Kidney epithelial cell (primary cell): ENCODE data around the gene TACC2. TPM values are rescaled to one million over a fixed set of nuclear protein-coding genes. Genes with fewer than 3 reads are reported as not detected.

Experiments
- DNase-seq: peaks from one replicate; pipeline ENCODE4 v3.0.0-alpha.2; 2010; ENCODE audit warnings: low read depth
- H3K27me3 ChIP-seq: 2 replicates; pipeline ENCODE4 v1.6.0; 2011; ENCODE audit warnings: low read length; ENCODE audit not compliant: control insufficient read depth, insufficient read depth
- H3K36me3 ChIP-seq: 2 replicates; pipeline ENCODE4 v1.5.1; 2011; ENCODE audit warnings: low read length; ENCODE audit not compliant: control insufficient read depth, insufficient read depth
- H3K4me3 ChIP-seq: 2 replicates; pipeline ENCODE4 v1.5.1; 2011; ENCODE audit warnings: low read depth, mild to moderate bottlenecking, control low read depth, low read length
- CTCF ChIP-seq: IDR thresholded peaks from 2 replicates; pipeline ENCODE4 v1.5.1; 2011; ENCODE audit warnings: mild to moderate bottlenecking, moderate library complexity, low read length, control low read depth, inconsistent platforms; ENCODE audit not compliant: insufficient read depth, poor library complexity, severe bottlenecking
- total RNA-seq: library from RNA; depleted of rRNA; stranded (reverse); fragments of >200 nt; gene quantifications from 2 replicates; pipeline ENCODE4 v1.2.3, GENCODE V29; 2015

TACC2 gene
- total RNA-seq, 1 donor from 2014 or later = 26.9 TPM

DNA sequence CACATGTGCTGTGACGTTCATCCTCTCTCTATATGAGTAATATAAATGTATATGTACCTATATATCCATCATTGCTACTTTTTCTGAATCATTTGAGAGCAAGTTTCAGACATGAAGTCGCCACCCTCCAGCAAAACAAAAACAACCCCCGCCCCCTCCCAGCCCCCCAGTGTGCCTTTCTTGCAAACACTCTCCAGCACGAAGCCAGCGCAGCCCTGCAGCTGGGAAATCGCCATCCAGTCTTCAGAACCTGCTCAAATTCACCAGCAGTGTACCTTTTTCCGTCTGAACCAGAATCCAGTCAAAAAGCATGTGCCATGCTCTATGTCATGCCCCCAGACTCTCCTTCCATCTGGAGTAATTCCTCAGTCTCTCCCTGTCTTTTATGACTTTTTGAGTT lies 135.8 kb downstream of the TACC2 start:
- Histone ChIP-seq H3K27me3 (no peaks in the 10 kb centered on the region), H3K4me3 (no peak overlapping the region), H3K36me3 (no peaks in the 10 kb centered on the region)
- no peak for TF ChIP-seq CTCF
- no peak for DNase-seq

DNA sequence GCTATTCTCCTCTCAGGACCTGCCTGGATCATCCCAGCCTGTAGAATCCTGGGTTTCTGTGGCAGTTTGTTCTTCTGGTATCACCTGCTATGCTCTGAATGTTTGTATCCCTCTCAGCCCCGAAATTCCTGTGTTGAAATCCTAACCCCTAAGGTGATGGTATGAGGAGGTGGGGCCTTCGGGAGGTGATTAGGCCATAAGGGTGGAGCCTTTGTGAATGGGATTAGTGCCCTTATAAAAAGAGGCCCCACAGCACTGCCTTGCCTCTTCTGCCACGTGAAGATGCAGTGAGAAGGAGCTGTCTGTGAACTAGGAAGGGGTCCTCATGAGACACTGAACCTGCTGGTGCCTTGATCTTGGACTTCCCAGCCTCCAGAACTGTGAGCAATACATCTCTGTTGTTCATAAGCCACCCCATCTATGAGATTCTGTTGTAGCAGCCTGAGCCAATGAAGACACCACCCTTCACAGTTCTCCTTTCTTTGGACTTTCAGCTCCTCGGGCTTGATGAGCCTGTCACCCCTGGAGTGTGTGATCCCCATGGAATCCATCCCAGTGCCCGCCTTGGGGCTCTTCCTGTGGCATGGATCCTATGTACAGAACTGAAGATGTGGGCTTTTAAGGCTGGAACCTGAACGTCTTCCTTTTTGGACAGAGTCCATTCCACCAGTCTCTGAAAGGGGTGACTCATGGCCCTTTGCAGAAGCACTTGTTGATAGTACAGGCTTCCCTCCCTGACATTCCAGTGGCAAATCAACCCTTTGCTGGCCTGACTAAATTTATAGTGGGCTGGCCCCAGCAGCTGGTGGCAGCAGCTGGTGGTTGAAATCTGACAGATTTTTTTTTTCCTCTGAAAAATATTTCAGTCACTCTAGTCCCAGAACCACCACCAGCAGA lies 138.0 kb downstream of the TACC2 start:
- TF ChIP-seq CTCF = no peak
- no peaks in the 10 kb centered on the region for H3K36me3 ChIP-seq
- peak; percentile 85 for DNase-seq
- no peak overlapping the region for H3K4me3 ChIP-seq
- no peaks in the 10 kb centered on the region for H3K27me3 ChIP-seq

GRCh38 chr10:122127943-122128342 lies 139.0 kb downstream of the TACC2 start:
- Histone ChIP-seq H3K4me3 (no peak overlapping the region), H3K36me3 (no peaks in the 10 kb centered on the region), H3K27me3 (no peaks in the 10 kb centered on the region)
- no peak for TF ChIP-seq CTCF
- DNase-seq = no peak

- no peaks in the 10 kb centered on the region for H3K27me3 ChIP-seq
- no peak for TF ChIP-seq CTCF
- no peak overlapping the region for H3K4me3 ChIP-seq
- DNase-seq = no peak
- no peaks in the 10 kb centered on the region for H3K36me3 ChIP-seq
Observed at GRCh38 chr10:122128357-122128756, 139.4 kb downstream of the TACC2 start.

- H3K27me3 ChIP-seq = no peaks in the 10 kb centered on the region
- no peaks in the 10 kb centered on the region for H3K36me3 ChIP-seq
- TF ChIP-seq CTCF = no peak
- H3K4me3 ChIP-seq = no peak overlapping the region
- no peak for DNase-seq
Observed at GRCh38 chr10:122130474-122131110, 141.6 kb downstream of the TACC2 start.
